SK-N-SH (cell line): ENCODE data around the gene SLCO3A1. TPM values are rescaled to one million over a fixed set of nuclear protein-coding genes. Genes with fewer than 3 reads are reported as not detected.

Experiments
- CTCF ChIA-PET: fragments of 300-600, 350-600 bp; formaldehyde crosslinking; extraction: SDS; loops from one replicate; lab custom pipeline; 2021; lab: Yijun Ruan, JAX
- POLR2A ChIA-PET: fragments of 350-600 bp; sonication (Branson Sonifier 250); formaldehyde crosslinking; extraction: SDS; loops from one replicate; lab custom pipeline; 2020; ENCODE audit warnings: antibody characterized with exemption, inconsistent platforms; lab: Yijun Ruan, JAX
- DNase-seq: peaks from one replicate; pipeline ENCODE4 v3.0.0; 2012
- H2AFZ ChIP-seq: fragments of 200-600 bp; sonication (generic); 2 replicates; pipeline ENCODE4 v1.8.1; 2016; ENCODE audit warnings: antibody characterized with exemption, mild to moderate bottlenecking, low read depth
- H3F3A ChIP-seq: fragments of 200-600 bp; sonication (generic); replicated peaks from 2 replicates; pipeline ENCODE3; 2016; ENCODE audit warnings: antibody characterized with exemption, mild to moderate bottlenecking; ENCODE audit not compliant: insufficient read depth
- H3K27ac ChIP-seq, 2 experiments: fragments of 200-500 bp in 1 of 2; fragments of 200-600 bp in 1 of 2; sonication (Bioruptor generic) in 1 of 2; sonication (generic), shearing (Covaris generic) in 1 of 2; 2 replicates each; pipeline versions ENCODE4 v1.5.1 to v1.6.1; 2014 to 2016; ENCODE audit warnings: low read depth in 2 of 2, inconsistent platforms in 1 of 2, low read length in 1 of 2, mild to moderate bottlenecking in 1 of 2, mixed read lengths in 1 of 2
- H3K27me3 ChIP-seq: fragments of 200-600 bp; sonication (generic), shearing (Covaris generic); 2 replicates; pipeline ENCODE4 v1.6.1; 2016; ENCODE audit warnings: mixed run types; ENCODE audit not compliant: insufficient read depth
- H3K36me3 ChIP-seq, 2 experiments: fragments of 200-500 bp in 1 of 2; fragments of 200-600 bp in 1 of 2; sonication (Bioruptor generic) in 1 of 2; sonication (generic) in 1 of 2; replicated peaks in 1 of 2; 2 replicates each; pipeline versions ENCODE3 to v1.5.1; 2014 to 2016; ENCODE audit warnings: low read length in 1 of 2, mild to moderate bottlenecking in 1 of 2; ENCODE audit not compliant: insufficient read depth in 2 of 2, control insufficient read depth in 1 of 2
- H3K4me1 ChIP-seq, 2 experiments: fragments of 200-500 bp in 1 of 2; fragments of 200-600 bp in 1 of 2; sonication (Bioruptor generic) in 1 of 2; sonication (generic), shearing (Covaris generic) in 1 of 2; 2 replicates each; pipeline versions ENCODE4 v1.5.1 to v1.6.1; 2014 to 2016; ENCODE audit warnings: low read depth in 1 of 2, low read length in 1 of 2, mixed run types in 1 of 2; ENCODE audit not compliant: insufficient read depth in 2 of 2, control insufficient read depth in 1 of 2
- H3K4me2 ChIP-seq: fragments of 200-600 bp; sonication (generic), shearing (Covaris generic); 2 replicates; pipeline ENCODE4 v1.6.1; 2017; ENCODE audit warnings: mixed run types
- H3K4me3 ChIP-seq, 2 experiments: fragments of 200-500 bp in 1 of 2; fragments of 200-600 bp in 1 of 2; sonication (Bioruptor generic) in 1 of 2; sonication (generic), shearing (Covaris generic) in 1 of 2; 2 replicates each; pipeline versions ENCODE4 v1.5.1 to v1.8.1; 2014 to 2016; ENCODE audit warnings: low read depth in 2 of 2, inconsistent platforms in 1 of 2, low read length in 1 of 2, mild to moderate bottlenecking in 1 of 2, mixed read lengths in 1 of 2, moderate library complexity in 1 of 2
- H3K79me2 ChIP-seq: fragments of 200-600 bp; sonication (generic); 2 replicates; pipeline ENCODE4 v1.8.1; 2017; ENCODE audit warnings: mild to moderate bottlenecking; ENCODE audit not compliant: insufficient read depth
- H3K9ac ChIP-seq: fragments of 200-600 bp; sonication (generic); 2 replicates; pipeline ENCODE4 v1.6.1; 2017; ENCODE audit warnings: mixed run types
- H3K9me2 ChIP-seq: fragments of 200-600 bp; sonication (generic); 2 replicates; pipeline ENCODE4 v1.6.1; 2017; ENCODE audit warnings: mixed run types
- H3K9me3 ChIP-seq: fragments of 200-600 bp; sonication (generic); 2 replicates; pipeline ENCODE4 v1.6.1; 2017; ENCODE audit warnings: mixed run types, mild to moderate bottlenecking, moderate library complexity
- H4K20me1 ChIP-seq: fragments of 200-600 bp; sonication (generic); 2 replicates; pipeline ENCODE4 v1.6.1; 2017; ENCODE audit warnings: mild to moderate bottlenecking, mixed run types; ENCODE audit not compliant: insufficient read depth
- CHD2 ChIP-seq: fragments of 150-350 bp; IDR thresholded peaks from 2 replicates; pipeline ENCODE4 v1.6.1; 2018; ENCODE audit warnings: low read length; ENCODE audit not compliant: partially characterized antibody
- ELF1 ChIP-seq: IDR thresholded peaks from 2 replicates; pipeline ENCODE4 v1.4.0; 2012
- EP300 ChIP-seq, 2 experiments: IDR thresholded peaks; 2 replicates each; pipeline versions ENCODE4 v1.4.0 to v1.6.1; 2012; ENCODE audit warnings: borderline replicate concordance in 1 of 2, low read depth in 1 of 2, low read length in 1 of 2
- FOXJ3 ChIP-seq: sonication (generic); formaldehyde crosslinking; IDR thresholded peaks from 2 replicates; pipeline ENCODE4 v1.5.1; 2020; ENCODE audit warnings: mild to moderate bottlenecking, missing genetic modification reagents
- GABPA ChIP-seq: IDR thresholded peaks from 2 replicates; pipeline ENCODE4 v1.4.0; 2012; ENCODE audit warnings: low read depth, mild to moderate bottlenecking
- NFIC ChIP-seq: IDR thresholded peaks from 2 replicates; pipeline ENCODE4 v1.4.0; 2012; ENCODE audit warnings: borderline replicate concordance
- PBX3 ChIP-seq: IDR thresholded peaks from 2 replicates; pipeline ENCODE4; 2012
- POLR2AphosphoS5 ChIP-seq: IDR thresholded peaks from 2 replicates; pipeline ENCODE4 v1.6.1; 2012; ENCODE audit warnings: low read depth, low read length
- RAD21 ChIP-seq: IDR thresholded peaks from 2 replicates; pipeline ENCODE4 v1.6.1; 2012; ENCODE audit warnings: mild to moderate bottlenecking, low read length
- SIN3A ChIP-seq: IDR thresholded peaks from 2 replicates; pipeline ENCODE4 v1.6.1; 2012; ENCODE audit warnings: low read depth, mild to moderate bottlenecking, low read length, moderate library complexity, borderline replicate concordance
- TEAD4 ChIP-seq: IDR thresholded peaks from 2 replicates; pipeline ENCODE4 v1.4.0; 2012; ENCODE audit warnings: mild to moderate bottlenecking, borderline replicate concordance; ENCODE audit not compliant: insufficient read depth
- USF1 ChIP-seq: IDR thresholded peaks from 2 replicates; pipeline ENCODE4 v1.4.0; 2012; ENCODE audit warnings: low read depth, borderline replicate concordance
- USF2 ChIP-seq: fragments of 150-350 bp; IDR thresholded peaks from 2 replicates; pipeline ENCODE4 v1.6.1; 2017; ENCODE audit warnings: antibody characterized with exemption, low read length, low read depth, borderline replicate concordance
- YY1 ChIP-seq: IDR thresholded peaks from 2 replicates; pipeline ENCODE4 v1.4.0; 2012; ENCODE audit warnings: low read depth, mild to moderate bottlenecking
- ZBTB33 ChIP-seq: IDR thresholded peaks from 2 replicates; pipeline ENCODE4 v1.4.0; 2012; ENCODE audit warnings: low read depth, borderline replicate concordance
- WGBS: methylation state at CpG from one replicate; pipeline ENCODE4 v1.1.6; 2017; ENCODE audit warnings: low lambda C conversion rate; 5-methylcytosine and 5-hydroxymethylcytosine counted together
- polyA plus RNA-seq, 3 experiments: library from polyadenylated mRNA; depleted of rRNA; stranded (reverse); fragments of >200 nt; gene quantifications; 2 replicates each; pipeline ENCODE4 v1.2.3, GENCODE V29; 2012

Gene SLCO3A1
- polyA plus RNA-seq, 1 of the 3 experiments (the other 2 are of a cell fraction) = 19.7 TPM

GRCh38 chr15:92120094-92120795, 266.7 kb downstream of the SLCO3A1 start:
- Histone ChIP-seq H2AFZ (no peak overlapping the region), H3K9ac (no peak overlapping the region), H3K4me1 (peaks cover 0 to 2% of the 10 kb centered on the region in 2 experiments; a peak in 2 of 4 replicates), H3K79me2 (no peaks in the 10 kb centered on the region), H3K27me3 (no peaks in the 10 kb centered on the region), H3K36me3 (peaks cover 0 to 14% of the 10 kb centered on the region in 2 experiments), H4K20me1 (no peaks in the 10 kb centered on the region), H3F3A (no peaks in the 10 kb centered on the region), H3K9me2 (no peaks in the 10 kb centered on the region), H3K27ac (no peak overlapping the region), H3K4me3 (no peak overlapping the region), H3K9me3 (no peaks in the 10 kb centered on the region), H3K4me2 (no peak overlapping the region)
- WGBS = 76% methylated on average over 6 of the region's 6 CpGs
- POLR2A ChIA-PET = no interaction called here
- DNase-seq = no peak
- TF ChIP-seq RAD21 = no peak
- no peak for TF ChIP-seq TEAD4
- no peak for TF ChIP-seq NFIC
- no peak for TF ChIP-seq USF1
- no peak for TF ChIP-seq FOXJ3 (CRISPR knock-in tag)
- no peak for TF ChIP-seq GABPA
- TF ChIP-seq SIN3A = no peak
- TF ChIP-seq POLR2AphosphoS5 = no peak
- no peak for TF ChIP-seq ZBTB33
- TF ChIP-seq PBX3 = no peak
- TF ChIP-seq USF2 = no peak
- TF ChIP-seq CHD2 = no peak
- TF ChIP-seq, all 33 proteins: peak for 0
- CTCF ChIA-PET = no interaction called here

GRCh38 chr15:92121047-92121446, 267.5 kb downstream of the SLCO3A1 start:
- Histone ChIP-seq H3K36me3 (peaks cover 0 to 14% of the 10 kb centered on the region in 2 experiments), H3K4me1 (peaks cover 0 to 2% of the 10 kb centered on the region in 2 experiments; a peak in 2 of 4 replicates), H3K27me3 (no peaks in the 10 kb centered on the region), H4K20me1 (no peaks in the 10 kb centered on the region), H3K9me2 (no peaks in the 10 kb centered on the region), H3K9ac (no peak overlapping the region), H3K4me3 (no peak overlapping the region), H2AFZ (no peak overlapping the region), H3K4me2 (no peak overlapping the region), H3K27ac (no peak overlapping the region), H3F3A (no peaks in the 10 kb centered on the region), H3K79me2 (no peaks in the 10 kb centered on the region), H3K9me3 (no peaks in the 10 kb centered on the region)
- DNase-seq = no peak
- ChIA-PET CTCF (interaction anchor here (1.2 kb wide), 1 partner anchor 23 kb away, joined by 3 read pairs; no protein-coding TSS in a partner anchor), POLR2A (no interaction called here)
- no peak for TF ChIP-seq USF2
- TF ChIP-seq NFIC = no peak
- TF ChIP-seq YY1 = no peak
- TF ChIP-seq EP300 (IDR thresholded peaks at IDR 0.05; ENCODE audit: borderline replicate concordance in 1 of 2, low read depth in 1 of 2, low read length in 1 of 2) = no peak
- TF ChIP-seq ZBTB33 = no peak
- no peak for TF ChIP-seq ELF1
